Erythroblast (primary cell): ENCODE data around the gene MACROD2.

Experiments
- DNase-seq, 2 experiments: peaks; one replicate each; lab custom pipeline; 2025; lab: John Stamatoyannopoulos, UW
- GATA1 ChIP-seq: IDR thresholded peaks from 2 replicates; pipeline ENCODE4 v1.6.1; 2011; ENCODE audit warnings: low read depth, mild to moderate bottlenecking, control low read depth, low read length, moderate library complexity
- POLR2A ChIP-seq: IDR thresholded peaks from 2 replicates; pipeline ENCODE4 v1.6.1; 2011; ENCODE audit warnings: mild to moderate bottlenecking, low read length

MACROD2 gene

DNA sequence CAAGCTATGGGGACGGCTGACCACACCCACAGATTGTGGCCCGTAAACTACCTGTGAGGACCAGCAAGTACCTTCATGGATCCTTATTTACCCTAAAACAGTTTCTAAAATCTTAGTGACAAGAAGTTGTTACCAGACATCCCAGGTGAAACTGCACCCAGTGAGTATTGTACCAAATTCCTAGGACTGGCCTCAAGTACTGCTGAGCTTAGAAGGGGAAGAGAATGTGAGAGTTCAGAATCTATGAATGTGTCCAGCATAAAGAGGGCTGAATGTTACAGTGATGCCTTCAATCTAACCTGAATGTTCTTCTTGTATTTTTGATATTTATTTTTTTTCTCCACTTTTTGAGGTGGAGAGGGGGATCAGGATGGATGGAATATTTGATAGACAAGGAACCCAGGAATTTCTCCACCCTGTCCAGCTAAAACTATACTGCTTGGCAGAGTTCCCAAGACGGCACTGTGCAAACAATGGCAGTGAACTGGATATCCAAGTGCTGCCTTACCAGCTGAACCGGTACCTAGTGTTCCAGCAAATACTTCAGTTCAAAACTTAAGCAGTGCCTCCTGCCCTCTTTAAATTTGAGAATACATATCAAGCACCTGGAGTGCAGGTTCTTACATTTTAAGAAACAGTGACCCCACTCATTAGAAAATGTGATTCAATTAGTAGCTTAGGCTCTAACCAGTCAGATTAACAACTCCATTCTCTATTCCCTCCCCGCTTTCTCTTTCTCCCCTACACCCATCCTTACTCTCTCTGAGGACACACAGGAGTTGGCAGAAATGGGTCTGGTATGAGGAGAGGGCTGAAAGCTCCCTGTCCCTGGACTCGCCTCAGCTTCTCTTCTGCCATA lies 769.4 kb downstream of the MACROD2 start:
- no peak for DNase-seq
- TF ChIP-seq GATA1 (no peak), POLR2A (no peak)

DNA sequence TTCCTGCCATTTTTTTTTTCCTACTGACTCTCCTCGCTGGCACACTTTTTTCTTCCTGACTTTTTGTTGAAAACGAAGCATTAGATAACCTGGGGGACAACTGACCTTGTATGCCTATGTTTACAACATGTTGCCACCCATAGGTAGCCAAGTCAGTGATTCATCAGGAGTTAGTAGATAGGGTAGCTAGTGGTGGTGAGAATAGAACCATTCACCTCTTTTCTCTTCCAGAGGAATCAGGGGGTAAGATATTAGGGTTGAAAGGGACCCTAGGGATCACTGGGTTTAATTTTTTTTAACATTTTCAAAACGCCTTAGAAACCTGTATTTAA lies 770.0 kb downstream of the MACROD2 start:
- no peak for TF ChIP-seq POLR2A
- no peak for TF ChIP-seq GATA1
- DNase-seq: no peak

DNA sequence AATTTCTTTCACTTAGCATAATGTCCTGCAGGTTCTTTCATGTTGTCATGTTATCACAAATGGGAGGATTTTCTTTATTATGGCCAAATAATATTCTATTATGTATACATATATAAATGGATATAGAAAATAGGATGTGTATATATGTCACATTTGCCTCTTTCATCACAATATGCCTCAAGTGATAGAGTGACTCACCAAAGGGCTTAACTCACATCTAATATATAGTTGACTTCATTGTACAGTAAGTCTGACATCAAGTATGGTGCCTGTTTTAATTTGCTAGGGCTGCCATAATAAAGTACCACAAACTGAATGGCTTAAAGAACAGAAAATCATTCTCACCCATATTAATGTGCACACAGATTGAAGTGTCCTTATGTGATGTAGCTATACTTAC lies 778.2 kb downstream of the MACROD2 start:
- no peak for DNase-seq
- no peak for TF ChIP-seq GATA1
- TF ChIP-seq POLR2A: no peak

DNA sequence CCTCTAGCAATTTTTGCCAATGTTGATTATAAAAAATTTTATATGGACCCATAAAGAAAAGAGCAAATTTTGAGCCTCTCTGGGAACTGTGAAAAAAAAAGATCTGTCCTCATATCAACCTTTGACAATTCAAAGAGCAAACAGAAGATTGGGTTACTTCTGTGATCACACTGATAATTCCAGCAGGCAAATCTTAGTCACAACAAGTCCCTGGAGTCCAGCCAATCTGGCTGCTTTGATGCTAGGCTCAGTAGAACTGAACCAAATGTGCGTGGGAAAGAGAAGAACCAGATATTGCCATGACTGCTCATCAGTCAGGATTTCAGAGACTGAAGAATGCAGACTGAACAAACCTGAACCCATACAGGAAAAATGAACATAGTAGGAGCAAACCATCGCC lies 780.5 kb downstream of the MACROD2 start:
- DNase-seq: no peak
- no peak for TF ChIP-seq POLR2A
- TF ChIP-seq GATA1: no peak

DNA sequence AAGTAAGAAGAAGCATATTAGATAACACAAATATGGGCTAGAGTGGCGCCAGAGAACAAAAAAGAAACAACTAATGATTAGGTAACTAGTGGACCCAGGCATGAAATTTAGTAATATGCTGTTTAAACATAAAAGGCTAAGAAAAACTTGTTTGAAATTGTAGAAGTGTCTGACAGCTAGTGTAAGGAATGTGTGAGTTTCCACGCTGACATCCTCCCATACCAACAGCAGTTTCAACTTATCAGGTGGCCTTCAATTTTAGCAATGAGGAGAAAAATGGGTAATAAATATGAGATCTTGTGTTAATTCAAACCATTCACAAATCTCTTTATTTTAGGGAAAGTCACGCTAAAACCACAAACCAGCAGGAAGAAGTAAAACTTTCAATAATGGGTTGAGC lies 782.3 kb downstream of the MACROD2 start:
- no peak for DNase-seq
- no peak for TF ChIP-seq GATA1
- TF ChIP-seq POLR2A: no peak

DNA sequence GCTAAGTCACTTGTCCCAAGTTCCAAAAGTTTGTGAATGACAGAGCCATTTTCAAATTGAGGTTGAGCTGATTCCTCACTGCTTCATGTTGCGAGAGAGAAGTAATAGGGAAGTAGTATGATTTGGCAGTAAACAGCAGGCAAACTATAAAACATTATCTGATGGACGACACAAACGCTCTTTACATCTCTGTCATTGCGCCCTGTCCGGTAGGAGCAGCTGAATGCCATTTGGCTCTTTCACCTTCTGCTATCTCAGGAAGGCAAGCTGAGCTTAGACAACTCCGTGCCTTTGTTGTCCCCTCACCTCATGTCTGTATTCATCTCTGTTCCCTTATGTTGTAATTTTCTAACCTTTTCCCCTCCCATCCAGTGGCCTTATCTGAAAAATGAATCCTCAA lies 782.8 kb downstream of the MACROD2 start:
- TF ChIP-seq GATA1 (no peak), POLR2A (no peak)
- no peak for DNase-seq

DNA sequence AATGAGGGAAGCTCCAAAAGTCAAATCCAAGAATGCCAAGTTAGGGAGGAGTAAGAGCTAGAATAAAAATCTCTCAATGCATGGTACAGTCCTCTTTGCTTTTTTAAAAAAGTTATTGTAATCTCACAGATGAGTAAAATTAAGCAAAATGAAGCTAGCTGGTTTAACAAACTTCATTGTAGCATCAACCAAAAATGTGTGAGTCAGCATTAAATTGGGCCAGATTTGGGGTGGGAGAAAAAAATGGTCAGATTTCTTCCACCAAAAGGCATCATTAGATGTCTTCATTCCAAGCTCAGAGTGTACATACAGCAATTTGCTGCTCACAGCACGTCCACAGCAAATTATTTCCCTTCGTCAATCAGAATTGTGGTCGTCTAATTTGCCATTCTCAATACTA lies 783.6 kb downstream of the MACROD2 start:
- no peak for DNase-seq
- no peak for TF ChIP-seq GATA1
- no peak for TF ChIP-seq POLR2A

DNA sequence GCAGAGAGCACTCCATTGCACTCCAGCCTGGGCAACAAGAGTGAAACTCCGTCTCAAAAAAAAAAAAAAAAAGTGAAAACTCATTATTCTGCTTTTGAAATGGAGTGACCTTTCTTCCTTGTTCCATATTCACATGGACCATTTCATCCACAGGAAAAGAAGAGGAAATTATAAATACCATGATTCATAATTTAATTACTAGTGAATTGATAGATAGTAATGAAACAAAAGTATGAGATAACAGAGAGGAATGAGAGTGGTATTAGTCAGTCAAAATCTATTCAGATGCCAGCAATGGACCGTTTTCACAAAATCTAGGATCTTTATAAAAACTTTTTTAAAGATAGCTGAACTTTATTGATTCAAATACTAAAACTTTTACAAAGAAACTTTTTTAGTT lies 785.2 kb downstream of the MACROD2 start:
- TF ChIP-seq POLR2A (no peak), GATA1 (no peak)
- DNase-seq: no peak

DNA sequence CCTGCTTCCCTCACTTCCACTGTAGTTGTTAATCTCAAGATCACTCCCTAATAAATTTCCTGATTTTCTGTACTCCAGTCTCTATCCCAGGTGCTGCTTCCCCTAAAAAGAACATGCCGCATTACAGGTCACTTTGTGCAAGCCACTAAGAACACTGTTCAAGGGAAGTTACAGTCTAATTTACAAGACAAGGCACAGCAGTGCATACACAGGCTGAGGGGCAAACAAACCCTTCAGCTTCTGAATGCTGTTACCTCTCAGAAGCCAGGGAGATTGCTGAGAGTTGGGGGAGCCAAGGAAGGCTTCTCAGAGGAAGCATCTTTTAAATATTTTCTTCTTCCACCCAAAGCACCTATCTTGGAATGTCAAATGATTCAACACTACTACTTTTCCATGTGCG lies 787.4 kb downstream of the MACROD2 start:
- TF ChIP-seq GATA1 (no peak), POLR2A (no peak)
- DNase-seq: no peak

DNA sequence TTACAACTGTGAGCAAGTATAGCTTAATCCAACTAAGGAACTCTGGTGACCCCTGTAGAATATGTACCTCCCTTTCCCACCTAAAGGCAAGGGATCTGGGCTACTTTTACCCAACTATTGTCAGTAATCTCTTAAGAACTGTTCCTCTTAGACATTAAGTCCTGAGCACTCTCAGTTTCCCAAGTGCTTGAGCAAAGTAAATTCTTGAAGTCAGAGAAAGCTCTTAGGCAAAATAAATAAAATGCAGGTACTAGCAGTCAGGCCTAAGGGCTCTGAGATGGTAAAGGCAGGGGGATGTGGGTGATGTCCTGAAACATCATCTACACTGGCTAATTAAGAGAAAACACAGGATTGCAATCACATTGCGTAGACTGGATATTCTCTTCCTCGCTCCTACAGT lies 788.5 kb downstream of the MACROD2 start:
- TF ChIP-seq GATA1 (no peak), POLR2A (no peak)
- DNase-seq: no peak

DNA sequence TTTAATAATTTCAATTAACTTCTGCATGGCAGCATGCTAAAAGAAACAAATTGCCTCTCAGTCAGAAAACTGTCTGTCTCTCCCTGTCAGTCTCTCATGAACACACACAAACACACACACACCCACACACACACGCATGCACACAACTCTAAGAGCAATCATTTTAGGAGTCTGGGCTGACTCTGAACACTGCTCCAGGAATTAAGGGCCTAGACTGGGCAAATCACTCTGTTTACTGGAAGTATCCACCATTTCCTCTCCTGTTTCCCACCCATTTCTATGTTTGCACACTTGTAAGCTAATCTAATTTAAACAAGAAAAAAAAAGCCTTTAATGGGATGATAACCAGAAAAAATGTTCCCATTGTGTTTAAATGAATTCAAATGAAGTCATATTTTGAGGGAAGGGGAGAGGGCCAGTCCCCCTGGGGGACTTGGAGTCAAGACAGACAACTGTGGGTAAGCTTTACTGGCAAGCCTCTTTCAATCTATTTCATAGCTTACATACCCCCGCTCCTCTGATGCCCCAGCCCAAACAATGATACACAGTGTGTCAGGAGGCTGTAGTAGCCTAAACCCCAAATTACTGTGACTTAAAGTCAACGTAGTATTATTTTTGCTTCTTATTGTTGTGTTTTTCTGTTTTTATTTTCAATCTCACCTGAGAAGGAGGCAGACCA lies 789.9 kb downstream of the MACROD2 start:
- no peak for DNase-seq
- TF ChIP-seq GATA1 (no peak), POLR2A (no peak)

DNA sequence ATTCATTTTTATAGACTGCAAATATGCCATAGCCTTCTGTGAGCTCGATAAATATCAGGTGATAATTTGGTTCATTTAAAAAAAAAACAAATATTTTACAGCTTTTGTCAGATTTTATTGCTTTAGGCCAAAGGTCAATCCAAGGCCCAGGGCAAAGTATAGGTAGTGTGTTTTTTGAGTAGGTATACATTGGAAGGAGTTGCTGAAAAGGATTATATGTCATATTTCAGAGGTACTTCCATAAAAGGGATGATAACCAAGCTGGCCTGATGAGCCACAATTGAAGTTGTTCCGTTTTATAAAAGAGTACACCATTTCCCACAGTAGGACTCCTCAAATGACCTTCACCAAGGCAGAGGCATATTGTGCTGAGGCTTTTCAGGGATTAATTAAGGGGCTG lies 794.9 kb downstream of the MACROD2 start:
- TF ChIP-seq GATA1: no peak
- TF ChIP-seq POLR2A: no peak
- DNase-seq: no peak

DNA sequence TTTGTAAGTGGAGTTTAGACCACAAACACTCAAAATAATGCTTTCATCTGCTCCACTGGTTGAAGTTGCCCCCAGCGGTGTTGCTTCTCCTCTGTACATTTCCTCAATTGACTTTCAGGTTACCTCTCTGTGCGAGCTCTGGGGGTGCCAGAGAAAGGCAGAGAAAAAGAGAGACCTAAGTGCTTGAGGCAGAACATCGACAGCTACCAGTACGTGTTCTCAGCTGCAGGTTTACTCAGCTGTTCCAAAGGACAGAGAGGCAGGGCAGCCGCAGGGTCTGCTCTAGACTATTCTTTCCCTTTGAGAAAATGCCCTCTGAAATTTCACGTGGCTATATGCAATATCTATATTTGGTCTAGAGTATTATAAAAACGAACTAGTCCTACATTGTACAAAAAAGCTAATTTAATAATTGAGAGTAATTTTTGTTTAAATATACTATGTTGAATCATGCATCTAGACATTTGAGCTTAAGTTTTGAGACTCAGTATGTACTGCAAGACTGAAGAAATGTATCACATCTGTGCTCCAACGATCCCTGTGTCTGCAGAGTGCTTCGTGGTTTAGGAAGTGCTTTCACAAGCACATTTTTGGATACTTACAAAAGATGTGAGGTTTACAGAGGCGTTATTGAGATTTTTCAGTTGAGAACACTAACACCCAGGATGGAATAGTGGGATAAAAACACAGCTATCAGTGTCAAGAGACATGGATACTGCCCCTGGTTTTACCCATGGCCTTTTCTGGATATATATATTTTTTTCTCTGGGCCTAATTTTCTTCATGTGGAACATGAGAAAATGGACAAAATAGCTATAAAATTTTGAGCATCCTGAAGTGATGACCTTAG lies 795.7 kb downstream of the MACROD2 start:
- DNase-seq: no peak
- no peak for TF ChIP-seq POLR2A
- TF ChIP-seq GATA1: no peak

DNA sequence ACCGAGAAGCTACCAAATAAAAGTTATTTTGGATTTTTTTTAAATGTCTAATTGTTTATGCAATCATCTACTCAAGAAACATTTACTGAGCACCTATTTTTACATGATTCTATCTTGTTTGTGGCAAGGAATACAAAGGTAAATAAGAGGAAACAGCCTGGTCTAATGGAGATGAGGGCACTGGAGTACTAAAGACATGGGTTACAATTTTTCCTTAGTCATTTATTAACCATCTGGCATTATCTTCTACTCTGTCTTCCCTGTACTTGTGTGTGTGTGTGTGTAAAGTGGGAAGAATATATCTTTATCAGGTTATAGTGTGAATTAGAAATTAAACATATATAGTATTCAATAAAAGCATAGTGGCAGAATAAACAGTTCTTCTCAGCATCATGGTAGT lies 797.6 kb downstream of the MACROD2 start:
- no peak for DNase-seq
- TF ChIP-seq GATA1 (no peak), POLR2A (no peak)
